ENCODE data around the gene NAA15. TPM values are rescaled to one million over a fixed set of nuclear protein-coding genes. Genes with fewer than 3 reads are reported as not detected.
"Not testable (repeated sequence)": the region's sequence is repeated elsewhere in the genome, so short reads cannot be mapped to it uniquely, and the experiment has no call there.

The NAA15 gene
- total RNA-seq, 1 donor from 2014 or later: 36.5 TPM

DNA sequence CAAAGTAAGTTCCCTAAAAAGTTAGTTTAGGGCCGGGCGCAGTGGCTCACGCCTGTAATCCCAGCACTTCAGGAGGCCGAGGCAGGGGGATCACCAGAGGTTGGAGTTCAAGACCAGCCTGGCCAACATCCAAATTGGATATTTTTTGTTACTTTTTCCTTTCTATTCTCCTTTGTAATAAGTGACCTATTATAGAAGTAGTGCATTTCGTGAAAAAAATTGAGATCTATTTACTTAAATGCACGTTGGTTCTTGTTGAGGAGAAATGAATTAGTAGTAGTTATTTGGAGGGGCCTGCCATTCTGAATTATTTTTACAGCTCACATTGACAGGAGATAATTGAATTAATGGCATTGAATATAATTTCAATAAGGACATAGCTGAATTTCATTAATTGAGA lies 23.3 kb downstream of the NAA15 start:
- DNase-seq (ENCODE audit: missing footprints) (no peak), ATAC-seq (no peak)
- intact Hi-C loops (cut with DNase I): no loop called here

DNA sequence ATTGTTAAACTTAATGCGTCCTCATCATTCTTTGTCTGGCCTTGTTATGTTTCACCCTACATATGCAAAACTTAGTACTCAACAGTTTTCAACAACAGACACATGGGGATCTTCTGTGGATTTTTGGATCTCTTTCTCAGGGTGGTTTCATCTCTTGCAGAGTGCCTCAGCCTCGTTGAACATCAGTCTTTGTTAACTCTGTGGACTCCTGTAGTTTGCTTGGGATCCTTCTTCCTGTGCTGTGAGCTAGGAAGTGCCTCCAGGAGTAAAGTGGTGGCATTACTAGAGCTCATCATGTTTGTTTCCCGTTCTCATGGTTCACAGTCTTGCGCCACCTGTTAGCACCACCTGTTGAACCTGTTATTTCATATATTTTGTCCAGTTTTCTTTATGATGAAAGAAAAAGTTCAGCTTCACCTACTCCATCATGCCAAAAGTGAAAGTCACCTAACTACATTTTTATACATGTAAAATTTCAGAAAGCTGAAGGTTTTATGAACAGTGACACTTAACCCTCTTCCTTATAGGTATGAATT lies 28.4 kb downstream of the NAA15 start:
- ATAC-seq (no peak), DNase-seq (ENCODE audit: missing footprints) (no peak)
- intact Hi-C loops (cut with DNase I): no loop called here

DNA sequence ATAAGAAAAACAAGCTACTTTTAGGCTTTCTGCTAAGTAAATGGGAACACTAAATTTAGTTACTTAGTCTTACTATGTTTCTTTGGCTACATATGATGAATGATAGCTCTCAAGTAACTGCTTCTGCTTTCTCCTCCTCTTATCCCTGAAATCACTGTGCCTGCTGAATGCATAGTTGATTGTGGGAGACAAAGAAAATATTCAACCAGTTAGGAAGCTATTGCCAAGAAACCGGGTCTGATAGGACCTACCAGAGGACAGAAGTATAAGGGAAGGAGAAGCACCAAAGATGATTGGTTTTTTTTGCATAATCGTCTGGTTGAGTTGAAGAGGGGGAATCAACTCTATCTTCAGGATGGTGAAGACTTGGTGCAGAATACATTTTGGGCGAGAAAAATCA lies 29.0 kb downstream of the NAA15 start:
- ATAC-seq (no peak), DNase-seq (ENCODE audit: missing footprints) (no peak)
- intact Hi-C loops (cut with DNase I): no loop called here

DNA sequence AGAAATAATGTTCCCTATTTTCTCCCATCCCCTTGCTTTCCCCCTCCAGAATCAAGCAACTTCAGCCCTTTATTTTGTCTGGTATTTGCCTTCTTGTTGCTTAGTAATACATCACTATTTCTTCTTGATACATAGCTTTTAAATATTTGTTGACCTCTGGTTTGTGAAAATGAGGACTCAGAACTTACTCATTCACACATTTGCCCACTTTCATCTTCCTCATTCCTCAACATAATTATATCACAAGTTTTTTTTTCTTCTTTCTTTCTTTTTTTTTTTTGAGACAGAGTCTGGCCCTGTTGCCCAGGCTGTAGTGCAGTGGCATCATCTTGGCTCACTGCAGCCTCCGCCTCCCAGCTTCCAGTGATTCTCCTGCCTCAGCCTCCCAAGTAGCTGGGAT lies 29.9 kb downstream of the NAA15 start:
- ATAC-seq (no peak), DNase-seq (ENCODE audit: missing footprints) (no peak)
- intact Hi-C loops (cut with DNase I): no loop called here

DNA sequence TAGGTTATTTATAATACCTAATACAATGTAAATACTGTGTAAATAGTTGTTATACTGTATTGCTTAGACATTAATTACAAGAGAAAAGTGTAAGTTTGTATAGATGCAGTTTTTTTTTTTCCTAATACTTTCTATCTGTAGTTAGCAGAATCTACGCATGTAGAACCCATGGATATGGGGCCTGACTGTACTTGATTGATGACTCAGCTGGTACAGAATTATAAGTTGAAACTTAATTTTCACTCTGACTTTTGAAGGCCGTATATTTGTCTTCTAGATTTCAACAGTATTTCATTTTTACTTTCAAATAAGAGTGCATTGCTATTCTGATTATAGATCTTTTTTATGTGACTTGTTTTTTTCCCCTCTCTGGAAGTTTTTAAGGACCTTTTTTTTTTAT lies 31.7 kb downstream of the NAA15 start:
- intact Hi-C loops (cut with DNase I): no loop called here

DNA sequence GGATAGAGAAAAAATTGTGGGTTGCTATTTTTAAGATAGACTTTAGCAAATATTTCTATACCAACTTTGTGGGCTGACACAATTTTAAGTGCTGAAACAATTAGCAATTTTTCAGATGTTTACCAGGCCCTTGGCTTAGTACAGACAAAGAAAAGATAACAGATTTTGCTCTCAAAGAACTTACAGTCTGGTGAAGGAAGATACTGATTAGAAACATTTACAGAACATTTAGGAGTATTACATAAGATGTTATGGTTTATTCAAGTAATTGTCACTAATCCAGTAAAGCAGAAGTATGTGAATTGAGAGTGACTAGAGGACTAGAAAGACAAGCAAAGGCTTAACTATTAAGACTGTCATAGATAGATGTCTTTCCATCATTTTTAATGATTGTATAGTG lies 36.3 kb downstream of the NAA15 start:
- DNase-seq (ENCODE audit: missing footprints): no peak
- ATAC-seq: no peak
- intact Hi-C loops (cut with DNase I): no loop called here

More for the DNA sequence above, 31.7 kb downstream of the NAA15 start:
- DNase-seq (ENCODE audit: missing footprints) (no peak), ATAC-seq (no peak)

DNA sequence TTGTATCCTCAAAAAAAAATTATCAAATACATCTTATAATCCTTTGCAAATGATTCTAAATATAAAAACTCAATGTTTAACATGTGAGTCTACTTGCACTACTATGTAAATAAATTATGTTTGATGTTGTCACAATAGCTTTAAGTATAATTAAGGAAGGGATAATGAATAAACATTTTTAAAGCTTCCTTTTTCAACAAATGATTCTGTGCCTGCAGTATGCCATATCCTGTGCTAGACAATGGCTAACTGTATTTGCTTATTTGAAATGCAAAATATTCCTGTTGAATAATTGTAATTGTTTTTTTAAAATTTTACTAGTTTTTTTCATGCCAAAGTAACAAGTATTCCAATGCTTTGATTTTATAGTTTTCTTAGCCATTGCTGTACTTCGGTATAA lies 60.0 kb downstream of the NAA15 start:
- intact Hi-C loops (cut with DNase I): no loop called here
- DNase-seq (ENCODE audit: missing footprints) (no peak), ATAC-seq (no peak)

DNA sequence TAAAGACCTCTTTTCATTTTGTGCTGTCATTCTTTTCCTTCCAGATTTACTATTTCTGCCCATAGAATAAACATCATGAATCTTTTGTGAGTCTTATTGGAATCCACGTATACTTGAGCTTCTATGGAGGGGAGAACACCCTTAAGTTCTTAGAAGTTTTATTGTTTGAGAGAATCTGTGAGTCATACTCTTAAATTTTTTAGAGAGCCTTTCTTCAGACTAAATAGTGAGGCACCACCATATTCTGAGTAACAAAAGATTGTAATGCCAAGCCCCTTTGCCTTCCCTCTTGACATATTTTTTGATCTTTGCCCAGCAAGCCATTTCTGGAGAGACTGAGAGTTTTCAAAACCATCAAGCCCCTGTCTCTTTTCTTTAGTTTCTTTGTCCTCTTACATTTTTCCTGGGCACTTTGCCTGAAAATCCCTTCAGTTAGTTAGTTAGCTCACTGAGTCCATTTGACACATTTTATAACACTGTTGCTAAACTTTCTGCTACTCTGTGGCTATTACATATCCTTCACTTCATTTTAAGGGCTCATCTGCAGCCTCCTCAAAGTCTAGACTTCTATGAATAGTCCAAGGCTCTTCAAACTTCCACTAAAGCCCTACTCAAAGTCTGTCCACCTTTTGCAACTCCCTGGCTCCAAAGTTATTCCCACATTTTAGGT lies 66.3 kb downstream of the NAA15 start:
- no peak for ATAC-seq
- no peak for DNase-seq (ENCODE audit: missing footprints)
- intact Hi-C loops (cut with DNase I): no loop called here

DNA sequence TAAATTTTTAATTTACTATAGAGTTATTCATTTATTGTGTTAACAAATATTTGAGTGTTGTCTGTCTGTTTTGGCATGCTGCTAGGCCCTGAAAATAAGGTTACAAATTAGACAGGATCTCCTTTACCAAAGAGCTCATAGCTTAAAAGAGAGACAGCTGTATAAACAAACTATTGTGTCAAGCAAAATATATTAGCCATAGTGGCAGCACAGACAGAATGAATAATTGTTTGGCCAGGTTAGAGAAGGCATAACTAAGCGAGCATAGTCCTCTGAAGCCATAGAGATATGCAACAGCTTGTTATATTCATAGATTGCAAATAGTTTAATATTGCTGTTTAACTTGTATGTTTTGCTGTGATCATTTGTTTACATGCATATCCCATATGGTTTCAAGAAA lies 67.7 kb downstream of the NAA15 start:
- DNase-seq (ENCODE audit: missing footprints): no peak
- intact Hi-C loops (cut with DNase I): no loop called here
- no peak for ATAC-seq

DNA sequence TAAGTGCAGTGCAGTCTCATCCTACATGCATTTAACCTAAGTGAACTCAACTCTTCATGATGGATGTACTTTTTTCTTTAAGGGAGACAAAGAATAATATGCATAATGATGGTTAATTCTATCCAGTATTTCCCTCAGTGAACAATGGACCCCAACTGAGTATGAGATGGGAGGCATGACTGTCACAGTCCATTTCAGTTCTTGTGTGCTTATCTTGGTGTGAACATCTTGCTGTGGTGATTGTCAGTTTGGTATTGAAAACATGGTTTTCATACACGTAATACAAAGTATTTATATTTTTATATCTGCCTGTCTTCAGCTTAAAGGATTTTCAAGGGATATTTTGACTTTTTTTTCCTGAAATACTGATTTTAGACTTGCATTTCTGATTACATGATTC lies 72.9 kb downstream of the NAA15 start:
- ATAC-seq (no peak), DNase-seq (ENCODE audit: missing footprints) (no peak)
- intact Hi-C loops (cut with DNase I): no loop called here

DNA sequence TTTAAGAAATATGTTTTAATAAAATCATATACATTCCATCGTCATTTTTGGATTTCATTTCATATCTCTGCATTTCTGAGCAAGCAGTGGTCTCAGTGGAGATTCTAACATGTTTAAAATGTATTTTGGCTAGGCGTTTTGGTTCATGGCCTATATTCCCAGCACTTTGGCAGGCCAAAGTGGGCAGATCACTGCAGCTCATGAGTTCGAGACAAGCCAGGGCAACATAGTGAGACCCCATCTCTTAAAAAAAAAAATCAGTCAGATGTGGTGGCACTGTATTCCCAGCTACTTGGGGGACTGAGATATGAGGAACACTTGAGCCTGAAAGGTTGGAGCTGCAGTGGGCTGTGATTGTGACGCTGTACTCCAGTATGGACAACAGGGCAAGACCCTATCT lies 85.1 kb downstream of the NAA15 start:
- DNase-seq (ENCODE audit: missing footprints) (no peak), ATAC-seq (no peak)
- intact Hi-C loops (cut with DNase I): no loop called here

DNA sequence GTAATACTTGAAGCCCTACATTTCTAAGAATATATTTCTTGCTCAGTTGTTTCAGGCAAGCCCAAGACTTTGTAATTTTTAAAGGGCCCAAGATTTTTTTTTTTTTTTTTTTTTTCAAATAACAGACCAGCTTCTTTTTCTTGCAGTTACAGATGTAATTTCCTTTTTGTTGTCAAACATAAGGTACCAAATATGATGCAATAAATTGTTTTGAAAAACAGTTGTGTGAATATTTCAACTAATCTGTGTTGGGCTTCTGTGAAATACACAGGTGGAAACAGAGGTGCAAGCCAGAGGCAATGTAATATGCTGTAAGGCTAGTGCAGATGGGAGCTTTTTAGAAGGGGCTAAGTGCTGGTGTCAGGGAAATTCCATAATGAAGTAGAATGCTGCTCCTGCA lies 87.8 kb downstream of the NAA15 start:
- intact Hi-C loops (cut with DNase I): no loop called here
- DNase-seq (ENCODE audit: missing footprints) (no peak), ATAC-seq (no peak)

DNA sequence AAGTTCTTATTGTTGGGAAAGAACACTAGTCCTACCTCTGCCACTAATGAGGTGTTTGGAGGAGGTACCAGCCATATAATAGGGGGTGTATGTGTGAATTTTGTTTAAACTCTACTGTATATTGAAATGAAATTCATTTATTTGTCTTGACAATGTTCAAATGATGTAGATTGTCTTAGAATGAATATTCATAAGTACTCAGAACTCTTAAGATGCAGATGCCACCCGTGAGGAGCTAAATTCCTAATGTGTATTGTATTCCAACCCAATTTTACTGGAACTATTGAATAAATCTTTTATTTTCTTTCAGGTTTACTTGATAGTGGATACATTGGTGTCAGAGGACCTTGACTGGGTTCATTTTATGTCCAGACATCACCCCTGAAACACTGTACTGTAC lies 88.7 kb downstream of the NAA15 start:
- DNase-seq (ENCODE audit: missing footprints) (no peak), ATAC-seq (no peak)
- intact Hi-C loops (cut with DNase I): no loop called here

DNA sequence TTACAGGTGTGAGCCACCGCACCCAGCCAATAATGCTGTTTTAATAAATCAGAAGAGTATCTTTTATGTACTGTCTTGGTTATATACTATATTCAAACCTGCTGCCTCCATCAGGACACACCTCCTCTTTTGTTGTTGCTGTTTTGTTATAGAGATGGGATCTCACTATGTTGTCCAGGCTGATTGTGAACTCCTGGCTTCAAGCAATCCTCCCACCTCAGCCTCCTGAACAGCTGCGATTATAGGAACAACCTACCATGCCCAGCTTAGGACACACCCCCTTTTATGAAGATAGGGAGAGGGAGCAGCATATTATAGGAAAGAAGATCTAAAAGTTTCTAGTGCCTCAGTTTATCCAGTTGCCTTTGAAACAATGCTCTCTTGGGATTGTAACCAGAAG lies 90.4 kb downstream of the NAA15 start:
- intact Hi-C loops (cut with DNase I): no loop called here
- ATAC-seq (no peak), DNase-seq (ENCODE audit: missing footprints) (no peak)

DNA sequence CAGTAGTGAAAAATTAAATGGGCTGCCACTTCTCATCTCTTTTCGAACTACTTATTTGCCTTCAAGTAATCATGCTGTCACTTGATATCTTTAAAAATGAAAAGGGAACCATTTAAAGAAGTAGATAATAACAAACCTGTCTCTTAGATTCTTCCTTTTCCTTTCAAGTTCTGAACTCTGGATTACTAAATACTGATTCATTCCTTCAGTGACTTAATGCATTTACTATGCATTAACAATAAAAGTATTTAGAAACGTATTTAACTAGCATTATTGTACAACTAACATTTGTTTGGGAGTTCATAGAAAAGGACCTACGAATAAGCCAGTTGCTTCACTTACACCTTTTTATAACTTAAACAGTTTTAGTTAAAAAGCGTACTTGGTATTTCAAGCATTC lies 91.5 kb downstream of the NAA15 start:
- intact Hi-C loops (cut with DNase I): no loop called here
- DNase-seq (ENCODE audit: missing footprints): no peak

DNA sequence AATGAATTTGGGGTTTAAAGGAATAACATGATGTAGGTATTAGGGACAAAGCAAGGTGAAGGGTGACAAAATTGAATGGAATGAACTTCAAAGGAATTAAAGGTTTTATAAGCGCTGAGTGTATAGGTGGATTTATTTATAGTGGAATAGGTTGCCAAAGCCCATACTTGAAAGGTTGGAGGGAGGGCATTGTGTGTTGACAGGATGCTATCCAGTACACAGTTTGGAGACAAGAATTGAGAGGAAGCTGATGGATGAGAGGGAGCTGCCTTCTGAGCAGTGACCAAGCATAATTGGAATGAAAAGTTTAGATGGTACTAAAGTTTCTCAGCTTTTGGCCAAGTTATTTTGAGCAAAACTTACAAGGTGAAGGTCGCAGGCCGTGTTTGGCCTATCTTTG lies 100.1 kb downstream of the NAA15 start:
- ATAC-seq: peak; percentile 36
- intact Hi-C loops (cut with DNase I): no loop called here

More for the DNA sequence above, 91.5 kb downstream of the NAA15 start:
- ATAC-seq: no peak

DNA sequence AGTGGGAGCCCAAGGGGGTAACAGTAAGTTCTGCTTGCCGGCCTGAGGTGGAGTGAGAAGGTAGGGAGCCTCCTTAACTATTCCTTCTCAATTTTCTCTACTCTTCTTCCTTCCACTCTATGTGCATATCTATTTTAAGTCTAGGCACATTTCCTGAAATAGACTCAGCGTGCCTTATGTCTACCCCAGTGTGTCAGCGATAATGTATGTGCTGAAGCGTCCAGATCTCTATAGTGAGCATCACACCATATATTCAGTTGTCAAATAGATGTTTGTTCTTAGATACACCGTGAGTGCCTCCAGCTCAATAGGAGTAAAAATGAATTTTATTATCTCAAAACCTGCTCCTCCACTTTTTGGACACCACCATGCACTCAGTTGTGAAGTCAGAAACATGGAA lies 101.1 kb downstream of the NAA15 start:
- intact Hi-C loops (cut with DNase I): no loop called here
- no peak for ATAC-seq
- DNase-seq (ENCODE audit: missing footprints): no peak

More for the DNA sequence above, 100.1 kb downstream of the NAA15 start:
- DNase-seq (ENCODE audit: missing footprints): no peak

DNA sequence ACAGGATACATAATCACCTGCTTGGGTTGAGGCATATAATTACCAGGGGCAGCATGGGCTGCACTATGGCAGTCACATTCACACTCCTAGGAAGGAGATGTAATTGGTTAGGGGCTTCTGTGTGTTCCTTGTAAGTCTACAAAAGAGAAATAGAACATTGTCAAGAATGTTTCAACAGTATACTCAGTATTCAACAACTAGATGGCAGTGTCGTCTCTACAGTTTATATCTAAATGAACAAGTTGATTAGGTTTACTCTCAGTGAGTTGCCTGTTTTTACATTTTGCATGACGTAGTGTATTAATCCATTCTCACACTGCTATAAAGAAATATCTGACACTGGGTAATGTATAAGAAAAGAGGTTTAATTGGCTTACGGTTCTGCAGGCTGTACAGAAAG lies 102.2 kb downstream of the NAA15 start:
- intact Hi-C loops (cut with DNase I): no loop called here
- ATAC-seq: no peak
- DNase-seq (ENCODE audit: missing footprints): no peak

DNA sequence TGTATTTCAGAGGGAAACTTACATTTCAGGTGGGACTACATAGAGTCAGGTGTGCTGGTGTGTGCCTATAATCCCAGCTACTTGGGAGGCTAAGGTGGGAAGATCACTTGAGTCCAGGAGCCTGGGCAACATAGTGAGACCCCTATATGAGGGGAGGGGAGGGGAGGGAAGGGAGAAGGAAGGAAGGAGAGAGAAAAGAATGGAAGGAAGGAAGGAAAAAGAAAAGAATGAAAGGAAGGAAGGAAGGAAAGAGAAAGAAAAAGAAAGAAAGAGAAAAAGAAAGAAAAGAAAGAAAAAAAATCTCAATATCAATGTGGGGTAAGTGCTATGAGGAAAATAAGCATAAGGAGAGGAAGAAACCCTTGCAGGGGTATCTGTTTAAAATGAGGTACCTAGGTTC lies 109.0 kb downstream of the NAA15 start:
- DNase-seq (ENCODE audit: missing footprints): no peak
- ATAC-seq: no peak
- intact Hi-C loops (cut with DNase I): no loop called here

DNA sequence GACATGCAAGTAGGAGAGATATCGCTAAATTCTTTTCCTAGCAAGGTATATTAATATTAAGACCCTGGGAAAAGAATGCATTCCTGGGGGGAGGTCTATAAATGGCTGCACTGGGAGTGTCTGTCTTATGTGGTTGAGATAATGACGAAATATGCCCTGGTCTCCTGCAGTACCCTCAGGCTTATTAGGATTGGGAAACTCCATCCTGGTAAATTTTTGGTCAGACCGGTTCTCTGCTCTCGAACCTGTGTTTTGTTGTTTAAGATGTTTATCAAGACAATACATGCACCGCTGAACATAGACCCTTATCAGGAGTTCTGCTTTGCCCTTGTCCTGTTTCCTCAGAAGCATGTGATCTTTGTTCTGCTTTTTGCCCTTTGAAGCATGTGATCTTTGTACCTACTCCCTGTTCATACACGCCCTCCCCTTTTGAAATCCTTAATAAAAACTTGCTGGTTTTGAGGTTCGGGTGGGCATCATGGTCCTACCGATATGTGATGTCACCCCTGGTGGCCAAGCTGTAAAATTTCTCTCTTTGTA lies 113.4 kb downstream of the NAA15 start:
- not testable (repeated sequence) for DNase-seq (ENCODE audit: missing footprints); ATAC-seq
- intact Hi-C loops (cut with DNase I): loop anchor here (5.0 kb wide), 3 partner anchors 38 to 118 kb away; partner anchors contain the start of gene RAB33B
